HL-60 (cell line): ENCODE results near the gene SEC14L5.

Experiments
- DNase-seq, 2 experiments: peaks; one replicate each; pipeline ENCODE4 v3.0.0-alpha.2; 2010 to 2020; ENCODE audit warnings: low read depth in 1 of 2, low spot score in 1 of 2
- H3K27ac ChIP-seq: fragments of 250-450 bp; sonication (Bioruptor Pico); replicated peaks from 2 replicates; pipeline ENCODE4 v1.5.1; 2020; ENCODE audit warnings: mild to moderate bottlenecking, moderate library complexity
- H3K27me3 ChIP-seq: fragments of 250-450 bp; sonication (Bioruptor Pico); 2 replicates; pipeline ENCODE4 v1.5.1; 2021; ENCODE audit warnings: mild to moderate bottlenecking, moderate library complexity; ENCODE audit not compliant: insufficient read depth, poor library complexity, severe bottlenecking
- H3K4me3 ChIP-seq: replicated peaks from 2 replicates; pipeline ENCODE4 v1.5.1; 2011; ENCODE audit warnings: mild to moderate bottlenecking, control low read depth, low read length; ENCODE audit not compliant: insufficient read depth
- GABPA ChIP-seq: IDR thresholded peaks from 2 replicates; pipeline ENCODE4 v1.6.1; 2012; ENCODE audit warnings: low read depth
- POLR2AphosphoS5 ChIP-seq: IDR thresholded peaks from 2 replicates; pipeline ENCODE4 v1.6.1; 2012; ENCODE audit warnings: low read depth
- SPI1 ChIP-seq: IDR thresholded peaks from 2 replicates; pipeline ENCODE4 v1.6.1; 2012; ENCODE audit warnings: low read depth, mild to moderate bottlenecking, borderline replicate concordance
- TF ChIP-seq, protein P1 (sequence below): IDR thresholded peaks from 2 replicates; pipeline ENCODE4 v1.6.1; 2012; ENCODE audit warnings: low read depth; ENCODE audit not compliant: insufficient replicate concordance
- TF ChIP-seq, protein P2 (sequence below): IDR thresholded peaks from one replicate; pipeline ENCODE4 v1.5.1; 2011; ENCODE audit warnings: low read length, control low read depth, inconsistent platforms; ENCODE audit not compliant: insufficient read depth

SEC14L5 gene

GRCh38 chr16:4934591-4934990, 23.5 kb upstream of the SEC14L5 start:
- TF ChIP-seq, protein P1, sequence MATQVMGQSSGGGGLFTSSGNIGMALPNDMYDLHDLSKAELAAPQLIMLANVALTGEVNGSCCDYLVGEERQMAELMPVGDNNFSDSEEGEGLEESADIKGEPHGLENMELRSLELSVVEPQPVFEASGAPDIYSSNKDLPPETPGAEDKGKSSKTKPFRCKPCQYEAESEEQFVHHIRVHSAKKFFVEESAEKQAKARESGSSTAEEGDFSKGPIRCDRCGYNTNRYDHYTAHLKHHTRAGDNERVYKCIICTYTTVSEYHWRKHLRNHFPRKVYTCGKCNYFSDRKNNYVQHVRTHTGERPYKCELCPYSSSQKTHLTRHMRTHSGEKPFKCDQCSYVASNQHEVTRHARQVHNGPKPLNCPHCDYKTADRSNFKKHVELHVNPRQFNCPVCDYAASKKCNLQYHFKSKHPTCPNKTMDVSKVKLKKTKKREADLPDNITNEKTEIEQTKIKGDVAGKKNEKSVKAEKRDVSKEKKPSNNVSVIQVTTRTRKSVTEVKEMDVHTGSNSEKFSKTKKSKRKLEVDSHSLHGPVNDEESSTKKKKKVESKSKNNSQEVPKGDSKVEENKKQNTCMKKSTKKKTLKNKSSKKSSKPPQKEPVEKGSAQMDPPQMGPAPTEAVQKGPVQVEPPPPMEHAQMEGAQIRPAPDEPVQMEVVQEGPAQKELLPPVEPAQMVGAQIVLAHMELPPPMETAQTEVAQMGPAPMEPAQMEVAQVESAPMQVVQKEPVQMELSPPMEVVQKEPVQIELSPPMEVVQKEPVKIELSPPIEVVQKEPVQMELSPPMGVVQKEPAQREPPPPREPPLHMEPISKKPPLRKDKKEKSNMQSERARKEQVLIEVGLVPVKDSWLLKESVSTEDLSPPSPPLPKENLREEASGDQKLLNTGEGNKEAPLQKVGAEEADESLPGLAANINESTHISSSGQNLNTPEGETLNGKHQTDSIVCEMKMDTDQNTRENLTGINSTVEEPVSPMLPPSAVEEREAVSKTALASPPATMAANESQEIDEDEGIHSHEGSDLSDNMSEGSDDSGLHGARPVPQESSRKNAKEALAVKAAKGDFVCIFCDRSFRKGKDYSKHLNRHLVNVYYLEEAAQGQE, result no peak
- TF ChIP-seq, protein P2, sequence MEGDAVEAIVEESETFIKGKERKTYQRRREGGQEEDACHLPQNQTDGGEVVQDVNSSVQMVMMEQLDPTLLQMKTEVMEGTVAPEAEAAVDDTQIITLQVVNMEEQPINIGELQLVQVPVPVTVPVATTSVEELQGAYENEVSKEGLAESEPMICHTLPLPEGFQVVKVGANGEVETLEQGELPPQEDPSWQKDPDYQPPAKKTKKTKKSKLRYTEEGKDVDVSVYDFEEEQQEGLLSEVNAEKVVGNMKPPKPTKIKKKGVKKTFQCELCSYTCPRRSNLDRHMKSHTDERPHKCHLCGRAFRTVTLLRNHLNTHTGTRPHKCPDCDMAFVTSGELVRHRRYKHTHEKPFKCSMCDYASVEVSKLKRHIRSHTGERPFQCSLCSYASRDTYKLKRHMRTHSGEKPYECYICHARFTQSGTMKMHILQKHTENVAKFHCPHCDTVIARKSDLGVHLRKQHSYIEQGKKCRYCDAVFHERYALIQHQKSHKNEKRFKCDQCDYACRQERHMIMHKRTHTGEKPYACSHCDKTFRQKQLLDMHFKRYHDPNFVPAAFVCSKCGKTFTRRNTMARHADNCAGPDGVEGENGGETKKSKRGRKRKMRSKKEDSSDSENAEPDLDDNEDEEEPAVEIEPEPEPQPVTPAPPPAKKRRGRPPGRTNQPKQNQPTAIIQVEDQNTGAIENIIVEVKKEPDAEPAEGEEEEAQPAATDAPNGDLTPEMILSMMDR, result no peak
- TF ChIP-seq POLR2AphosphoS5 (no peak), GABPA (no peak), SPI1 (no peak)
- no peak overlapping the region for H3K4me3 ChIP-seq
- H3K27ac ChIP-seq, result no peak overlapping the region
- DNase-seq, result no peak
- peaks cover 30% of the 10 kb centered on the region for H3K27me3 ChIP-seq

DNA sequence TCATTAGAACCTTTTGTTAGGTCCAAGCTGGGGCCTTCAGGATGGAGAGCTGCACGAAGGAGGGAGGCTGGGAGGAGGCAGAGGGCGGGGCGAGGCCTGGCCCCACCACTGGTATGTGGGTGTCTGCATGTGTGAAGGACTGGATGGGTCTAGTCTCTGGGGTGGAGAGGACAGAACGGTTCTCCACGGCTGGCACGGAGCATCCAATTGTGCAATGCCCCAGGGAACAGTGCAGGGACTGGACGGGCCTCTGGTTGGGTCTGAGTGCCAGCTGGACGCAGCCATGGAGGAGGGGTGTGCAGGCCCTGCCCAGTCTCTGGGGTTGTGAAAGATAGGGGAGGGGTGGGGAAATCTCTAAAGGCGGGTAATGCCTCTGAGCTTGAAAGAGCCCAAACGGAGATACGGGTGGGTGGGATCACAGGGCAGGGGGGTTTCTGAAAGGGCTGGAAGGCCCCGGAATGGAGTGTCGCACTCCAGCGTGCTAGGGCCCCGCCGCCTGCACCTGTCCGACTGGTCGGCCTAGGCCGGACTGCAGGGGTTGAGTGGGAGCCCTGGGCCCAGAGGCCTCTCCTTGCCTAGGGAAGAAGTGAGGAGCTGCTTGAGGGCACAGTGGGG, 22.8 kb upstream of the SEC14L5 start:
- DNase-seq, result peak in 1 of 2 experiments; percentile 41
- no peak overlapping the region for H3K27ac ChIP-seq
- TF ChIP-seq, protein P1, result no peak
- TF ChIP-seq POLR2AphosphoS5, result no peak
- TF ChIP-seq SPI1, result no peak

DNA sequence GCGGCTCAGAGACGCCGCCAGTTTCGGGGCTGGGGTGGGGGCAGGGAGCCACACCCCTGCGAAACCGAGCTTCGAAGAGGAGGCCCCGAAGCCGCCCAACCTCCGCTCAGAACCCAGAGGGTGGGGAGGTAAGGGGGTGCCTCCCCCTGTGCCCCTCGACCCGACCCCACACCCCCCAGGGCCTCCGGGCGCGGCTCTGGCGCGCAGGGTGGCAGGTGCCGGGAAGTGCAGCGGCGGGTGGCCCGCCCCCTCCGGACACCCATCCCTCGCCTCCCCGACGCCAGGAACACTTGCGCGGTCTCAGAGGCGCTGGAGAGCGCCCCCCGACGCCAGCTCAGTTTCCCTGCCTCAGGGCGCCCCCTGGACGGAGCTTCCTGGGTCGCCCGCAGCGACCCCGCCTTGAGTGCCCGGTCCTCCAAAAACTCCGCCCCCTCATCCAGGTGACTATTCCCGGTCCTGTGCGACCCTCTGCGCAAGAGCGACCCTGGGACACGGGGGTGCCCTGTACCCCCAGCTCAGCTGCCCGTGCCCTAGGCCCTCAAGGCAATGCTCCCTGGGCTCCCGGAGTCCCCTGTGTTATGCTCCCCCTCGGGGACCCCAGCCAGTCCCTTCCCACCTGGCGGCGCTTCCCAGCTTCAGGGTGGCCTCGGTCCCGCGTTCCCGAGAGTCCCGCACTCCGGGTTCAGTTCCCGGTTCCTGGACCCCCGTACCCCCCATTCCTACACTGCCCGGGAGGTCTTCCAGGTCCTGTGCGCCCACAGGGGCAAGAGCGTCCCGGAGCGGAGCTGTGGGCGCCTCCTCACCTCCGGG, 21.7 kb upstream of the SEC14L5 start:
- Histone ChIP-seq H3K27ac (no peak overlapping the region), H3K27me3 (peaks cover 30% of the 10 kb centered on the region), H3K4me3 (peak overlapping the region; percentile 26)
- no peak for DNase-seq
- TF ChIP-seq GABPA (no peak), POLR2AphosphoS5 (no peak), SPI1 (no peak)
- TF ChIP-seq, protein P1, result no peak
- TF ChIP-seq, protein P2, result no peak

More for the DNA sequence above, 22.8 kb upstream of the SEC14L5 start:
- H3K4me3 ChIP-seq, result no peak overlapping the region
- H3K27me3 ChIP-seq, result peaks cover 30% of the 10 kb centered on the region
